Measurements from ENCODE around the gene CIRBP. TPM values are rescaled to one million over a fixed set of nuclear protein-coding genes. Genes with fewer than 3 reads are reported as not detected.

Gene CIRBP
- total RNA-seq, 1 experiment from 2014 or later = 219 TPM

DNA sequence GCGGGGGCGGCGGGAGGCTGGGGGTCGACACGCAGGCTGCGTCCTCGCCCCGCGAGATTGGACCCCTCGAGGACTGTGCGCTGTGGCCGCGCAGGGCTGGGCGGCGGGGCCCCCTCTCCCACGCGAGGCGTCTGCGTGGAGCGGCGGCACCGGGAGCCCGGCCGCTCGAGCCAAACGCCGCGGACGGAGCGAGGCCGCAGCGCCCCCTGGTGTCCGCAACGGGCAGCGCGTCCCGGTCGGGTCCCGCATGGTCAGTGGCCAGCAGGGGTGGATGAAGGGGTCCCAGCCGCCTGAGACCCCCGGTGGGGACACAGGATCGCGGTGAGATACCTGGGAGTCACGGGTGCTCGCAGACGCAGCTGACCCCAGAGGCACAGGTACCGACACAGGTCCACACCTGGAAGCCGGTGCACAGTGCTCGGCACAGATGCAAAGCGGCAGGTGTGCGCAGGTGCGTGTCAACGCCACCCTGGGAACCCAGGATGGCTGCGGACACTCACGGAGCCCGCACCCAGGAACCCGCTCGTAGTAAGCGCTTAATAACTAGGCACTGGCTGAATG, 2.1 kb upstream of the CIRBP start:
- peak; percentile 48 for DNase-seq (ENCODE audit: low read depth)

DNA sequence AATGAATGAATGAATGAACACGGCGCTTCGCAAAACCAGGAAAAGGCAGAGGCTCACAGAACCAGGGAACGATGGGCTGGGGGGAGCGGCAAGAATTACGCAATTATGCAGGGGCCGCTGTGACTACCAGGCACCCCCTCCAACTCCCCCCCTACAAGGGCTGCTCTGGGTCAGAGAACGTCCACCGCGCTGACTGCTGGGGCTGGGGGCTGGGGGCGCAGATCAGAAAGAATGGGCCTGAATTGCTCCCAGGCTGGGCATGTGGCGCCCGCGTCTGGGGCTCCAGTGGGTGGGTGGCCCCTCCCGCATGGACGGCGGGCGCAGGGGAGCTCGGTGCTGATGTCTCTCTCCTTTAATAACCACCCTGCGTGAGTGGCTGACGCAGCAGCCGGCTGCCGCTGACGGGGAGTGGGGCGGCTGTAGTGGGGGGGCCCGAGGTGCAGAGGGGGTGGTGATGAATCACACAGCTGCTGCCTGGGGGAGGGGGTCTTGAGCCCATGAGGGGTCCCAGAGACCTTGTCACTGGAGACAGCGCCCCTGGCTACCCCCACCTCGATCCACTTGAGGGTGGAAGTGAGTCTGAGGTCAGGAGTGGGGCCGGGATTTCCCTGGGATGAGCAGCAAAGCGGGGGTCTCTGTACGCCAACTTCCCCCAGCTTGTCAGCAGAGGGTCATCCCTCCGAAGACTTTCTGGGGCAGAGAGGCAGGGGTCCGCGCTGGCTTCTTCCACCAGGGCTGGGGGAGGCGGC, 1.5 kb upstream of the CIRBP start:
- DNase-seq (ENCODE audit: low read depth) = no peak

DNA sequence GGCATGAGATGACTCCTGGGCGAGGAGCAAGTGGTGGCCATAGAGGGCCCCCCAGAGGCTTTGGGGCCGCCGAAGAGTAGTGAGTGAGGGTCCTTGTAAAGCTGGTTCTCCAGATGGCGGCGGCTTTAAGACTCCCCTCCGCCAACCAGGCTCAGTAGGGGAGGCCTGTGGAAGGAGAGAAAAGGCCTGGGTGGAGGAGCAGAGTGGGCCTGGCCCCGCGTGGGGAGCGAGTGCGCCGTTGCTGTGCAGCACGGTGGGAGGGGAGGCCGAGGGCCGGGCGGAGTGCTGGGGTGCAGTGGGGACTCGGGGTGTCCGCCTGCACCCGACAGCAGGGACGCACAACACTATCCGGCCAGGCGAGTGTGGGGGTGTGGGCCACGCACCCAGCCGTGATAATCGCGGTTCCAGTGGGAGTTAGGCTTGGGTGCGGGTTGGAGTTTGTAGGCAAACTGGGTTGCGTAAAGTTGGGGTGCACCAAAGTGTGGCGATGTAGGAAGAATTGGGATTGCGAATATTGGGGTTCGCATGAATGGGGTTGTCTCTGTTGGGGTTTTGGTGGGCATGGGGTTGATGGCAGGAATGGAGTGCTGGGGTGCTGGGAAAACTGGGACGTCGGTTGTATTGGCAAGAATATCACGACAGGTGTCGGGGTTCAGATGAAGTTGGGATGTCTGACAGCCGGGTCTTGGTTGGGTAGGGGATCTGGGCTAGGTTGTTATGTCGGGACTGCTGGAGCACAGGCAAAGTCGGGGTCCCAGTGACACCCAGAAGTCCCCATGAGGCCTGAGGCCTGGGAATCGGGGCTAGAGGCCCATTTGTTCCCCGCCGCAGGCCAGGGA, 687 bp upstream of the CIRBP start:
- DNase-seq (ENCODE audit: low read depth) = no peak

GRCh38 chr19:1269478-1270212, 513 bp downstream of the CIRBP start:
- peak; percentile 83 for DNase-seq (ENCODE audit: low read depth)

DNA sequence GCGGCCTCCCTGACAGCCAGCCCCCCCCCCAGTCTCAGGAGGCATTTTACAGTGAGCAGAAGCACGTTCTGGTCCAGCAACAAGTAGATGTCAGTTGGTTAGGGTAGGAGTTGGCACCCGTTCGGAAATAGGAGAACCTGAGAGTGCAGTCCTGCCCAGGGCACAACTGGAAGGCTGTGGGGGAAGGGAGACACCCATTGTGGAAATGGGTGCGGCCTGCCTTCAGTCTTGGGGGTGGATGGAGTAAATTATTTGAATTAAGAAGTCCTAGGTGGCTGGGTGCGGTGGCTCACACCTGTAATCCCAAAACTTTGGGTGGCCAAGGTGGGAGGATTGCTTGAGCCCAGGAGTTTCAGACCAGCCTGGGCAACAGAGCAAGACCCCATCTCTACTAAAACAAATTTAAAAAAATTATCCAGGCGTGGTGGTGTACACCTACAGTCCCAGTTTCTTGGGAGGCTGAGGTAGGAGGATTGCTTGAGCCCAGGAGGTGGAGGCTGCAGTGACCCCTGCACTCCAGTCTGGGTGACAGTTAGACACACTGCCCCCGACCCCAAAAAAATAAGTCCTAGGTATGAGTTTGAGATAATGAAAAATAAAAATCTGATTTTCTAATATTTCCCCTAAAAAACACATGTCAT, 1.2 kb downstream of the CIRBP start:
- DNase-seq (ENCODE audit: low read depth) = no peak

GRCh38 chr19:1270854-1271527, 1.9 kb downstream of the CIRBP start:
- no peak for DNase-seq (ENCODE audit: low read depth)

- no peak for DNase-seq (ENCODE audit: low read depth)
Measured at GRCh38 chr19:1271528-1272422, 2.6 kb downstream of the CIRBP start.

DNA sequence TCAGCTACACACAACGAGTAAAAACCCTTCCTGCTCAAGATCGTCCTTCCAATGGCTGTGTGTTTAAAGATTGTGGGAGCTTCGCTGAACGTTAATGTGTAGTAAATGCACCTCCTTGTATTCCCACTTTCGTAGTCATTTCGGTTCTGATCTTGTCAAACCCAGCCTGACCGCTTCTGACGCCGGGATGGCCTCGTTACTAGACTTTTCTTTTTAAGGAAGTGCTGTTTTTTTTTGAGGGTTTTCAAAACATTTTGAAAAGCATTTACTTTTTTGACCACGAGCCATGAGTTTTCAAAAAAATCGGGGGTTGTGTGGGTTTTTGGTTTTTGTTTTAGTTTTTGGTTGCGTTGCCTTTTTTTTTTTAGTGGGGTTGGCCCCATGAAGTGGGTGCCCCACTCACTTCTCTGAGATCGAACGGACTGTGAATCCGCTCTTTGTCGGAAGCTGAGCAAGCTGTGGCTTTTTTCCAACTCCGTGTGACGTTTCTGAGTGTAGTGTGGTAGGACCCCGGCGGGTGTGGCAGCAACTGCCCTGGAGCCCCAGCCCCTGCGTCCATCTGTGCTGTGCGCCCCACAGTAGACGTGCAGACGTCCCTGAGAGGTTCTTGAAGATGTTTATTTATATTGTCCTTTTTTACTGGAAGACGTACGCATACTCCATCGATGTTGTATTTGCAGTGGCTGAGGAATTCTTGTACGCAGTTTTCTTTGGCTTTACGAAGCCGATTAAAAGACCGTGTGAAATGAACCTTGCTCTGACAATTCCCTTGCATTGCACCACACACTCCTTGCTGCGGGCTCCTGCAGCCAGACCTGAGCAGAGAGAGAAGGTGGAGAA, 3.5 kb downstream of the CIRBP start:
- no peak for DNase-seq (ENCODE audit: low read depth)

DNA sequence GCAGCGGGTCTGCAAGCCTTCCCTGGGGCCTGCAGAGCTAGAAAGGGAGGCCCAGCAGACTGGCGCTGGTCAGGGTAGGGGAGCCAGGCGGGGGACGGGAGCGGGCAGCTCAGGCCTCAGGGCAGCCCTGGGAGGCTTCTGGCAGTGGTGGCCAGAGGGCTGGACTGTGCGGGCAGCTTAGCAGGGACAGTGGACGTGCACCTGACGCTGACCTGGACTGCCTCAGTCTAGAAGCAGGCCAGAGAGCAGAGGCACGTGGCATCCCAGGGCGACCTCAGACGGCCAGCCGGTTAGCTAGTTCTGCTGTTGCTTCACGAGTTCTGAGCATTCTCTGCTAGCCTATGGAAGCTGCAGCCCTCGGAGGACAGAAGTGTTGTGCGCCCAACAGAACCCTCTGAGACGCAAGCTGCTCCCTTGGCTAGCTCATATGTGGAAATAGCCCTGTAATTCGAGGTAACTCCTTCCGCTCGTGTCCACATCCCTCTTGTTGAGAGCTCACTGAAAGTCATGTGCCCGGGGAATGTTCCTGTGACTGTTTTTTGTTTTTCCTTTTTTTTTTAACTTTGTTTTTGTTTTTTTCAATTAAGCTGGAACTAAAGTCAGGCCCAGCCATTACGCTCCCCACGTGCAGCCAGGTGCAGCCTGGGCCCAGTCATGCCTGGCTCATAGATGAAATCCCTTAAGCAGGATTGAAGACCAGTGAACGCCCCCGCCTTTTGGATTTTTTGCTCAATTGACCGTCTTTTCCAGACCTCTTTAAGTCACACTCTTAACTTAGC, 4.3 kb downstream of the CIRBP start:
- no peak for DNase-seq (ENCODE audit: low read depth)

GRCh38 chr19:1274081-1274851, 5.1 kb downstream of the CIRBP start:
- DNase-seq (ENCODE audit: low read depth) = no peak

DNA sequence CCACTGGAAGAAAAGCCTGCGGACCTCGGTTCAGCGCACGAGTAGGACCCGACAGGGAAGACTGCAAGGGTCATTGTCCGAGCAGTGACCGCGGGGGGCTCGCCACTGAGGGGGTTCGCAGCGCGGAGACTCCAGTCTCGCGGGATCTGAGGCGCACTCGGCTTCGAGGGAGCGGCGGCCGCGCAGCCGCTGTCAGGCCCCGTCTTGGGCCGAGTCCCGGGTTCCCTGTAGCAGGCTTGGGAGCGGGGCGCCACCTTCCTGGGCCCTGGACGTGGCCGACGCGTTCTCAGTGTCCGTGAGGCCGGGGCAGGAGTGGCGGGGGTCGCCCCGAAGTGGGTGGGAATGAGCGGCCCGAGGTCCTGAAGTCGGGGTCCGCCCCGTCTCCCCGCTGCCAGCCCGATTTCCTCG, 5.7 kb downstream of the CIRBP start:
- DNase-seq (ENCODE audit: low read depth) = no peak

DNA sequence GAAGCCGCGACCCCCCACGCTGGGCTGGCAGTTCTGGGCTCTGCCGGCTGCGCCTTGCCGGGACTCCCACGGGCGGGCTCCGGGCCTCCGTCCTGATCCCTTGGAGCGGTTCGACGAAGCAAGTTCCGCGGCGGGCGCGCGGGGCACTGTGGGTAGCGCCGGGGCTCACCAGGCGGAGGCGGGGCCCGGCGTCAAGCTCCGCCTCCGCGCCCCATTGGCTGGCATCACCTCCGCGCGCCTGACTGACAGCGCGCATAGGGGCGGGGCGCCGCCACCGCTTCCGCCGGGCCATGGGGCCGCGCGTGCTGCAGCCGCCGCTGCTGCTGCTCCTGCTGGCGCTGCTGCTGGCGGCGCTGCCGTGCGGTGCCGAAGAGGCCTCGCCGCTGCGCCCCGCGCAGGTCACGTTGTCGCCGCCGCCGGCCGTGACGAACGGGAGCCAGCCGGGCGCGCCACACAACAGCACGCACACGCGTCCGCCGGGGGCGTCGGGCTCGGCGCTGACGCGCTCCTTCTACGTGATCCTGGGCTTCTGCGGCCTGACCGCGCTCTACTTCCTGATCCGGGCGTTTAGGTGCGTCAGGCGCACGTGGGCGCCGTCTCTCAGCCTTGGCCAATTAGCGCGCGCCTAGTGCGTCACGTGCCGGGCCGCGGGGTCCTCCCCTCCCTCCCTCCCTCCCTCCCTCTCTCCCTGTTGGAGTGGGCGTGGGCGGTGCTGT, 6.3 kb downstream of the CIRBP start, which contains the start of gene FAM174C:
Gene FAM174C (plus strand): TSS at position 271 of the 716 bp plus-strand sequence. CDS start 20 bp downstream, at position 291.
- peak; percentile 95 for DNase-seq (ENCODE audit: low read depth)

DNA sequence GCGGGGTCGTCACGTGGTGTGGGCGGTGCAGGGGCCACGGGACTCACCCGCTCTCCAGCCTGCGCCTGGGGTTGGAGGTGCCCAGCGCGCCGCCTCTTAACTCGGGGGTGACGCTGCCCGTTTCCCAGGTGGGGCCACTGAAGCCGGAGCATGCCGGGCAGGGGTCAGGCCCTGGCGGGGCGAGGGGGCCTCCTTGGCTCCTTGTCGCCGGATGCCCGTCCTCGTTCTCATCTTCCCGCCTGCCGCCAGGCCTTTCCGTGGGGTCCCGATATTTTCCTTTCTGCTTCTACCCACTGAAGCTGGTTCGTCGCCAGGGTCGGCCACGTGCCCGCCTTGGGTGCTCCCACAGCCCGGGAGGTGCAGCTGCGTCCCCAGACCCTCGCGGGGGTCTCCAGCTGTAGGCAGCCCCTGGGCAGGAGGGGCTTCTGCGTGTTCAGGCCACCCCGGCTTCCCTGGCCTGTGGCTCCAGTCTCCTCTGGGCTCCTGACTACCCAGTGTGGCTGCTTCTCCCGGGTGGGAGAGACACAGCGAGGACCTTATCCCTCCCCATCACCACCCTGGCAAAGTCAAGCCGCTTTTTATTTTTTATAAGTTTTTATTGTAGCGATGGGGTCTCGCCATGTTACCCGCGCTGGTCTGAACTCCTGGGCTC, 7.0 kb downstream of the CIRBP start:
- DNase-seq (ENCODE audit: low read depth) = no peak

DNA sequence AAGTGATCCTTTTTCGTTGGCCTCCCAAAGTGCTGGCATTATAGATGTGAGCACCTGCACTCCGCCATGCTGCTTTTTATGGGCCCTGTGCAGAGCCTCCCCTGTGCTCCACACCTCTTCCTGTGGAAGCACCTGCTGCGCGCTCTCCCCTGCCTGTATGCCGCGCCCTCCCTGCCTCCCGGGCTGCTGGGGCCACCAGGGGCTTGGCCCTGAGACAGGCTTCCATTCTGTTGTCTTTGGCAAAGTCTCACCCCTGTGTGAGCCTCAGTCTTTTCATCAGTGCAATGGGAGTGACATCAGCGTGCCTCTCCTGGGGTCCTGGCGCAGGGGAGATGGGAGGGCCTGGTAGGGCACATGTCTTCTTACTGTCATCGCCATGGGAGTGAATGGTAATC, 7.5 kb downstream of the CIRBP start:
- no peak for DNase-seq (ENCODE audit: low read depth)

DNA sequence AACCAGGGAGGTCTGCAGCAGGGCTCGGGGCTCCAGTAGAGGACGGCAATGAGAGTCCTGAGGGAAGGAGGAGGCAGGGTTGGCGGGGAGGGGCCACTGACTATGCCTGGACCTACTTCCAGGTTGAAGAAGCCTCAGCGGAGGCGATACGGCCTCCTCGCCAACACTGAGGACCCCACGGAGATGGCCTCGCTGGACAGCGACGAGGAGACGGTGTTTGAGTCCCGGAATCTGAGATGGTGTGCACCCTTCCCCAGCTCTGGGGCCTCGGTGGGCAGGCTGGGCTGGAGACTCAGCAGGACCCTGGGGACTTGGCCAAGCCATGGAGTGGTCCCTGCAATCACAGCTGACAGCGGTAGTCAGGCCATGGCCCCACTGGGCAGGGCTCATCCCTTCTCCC, 7.9 kb downstream of the CIRBP start:
- no peak for DNase-seq (ENCODE audit: low read depth)

GRCh38 chr19:1278074-1278473, 8.9 kb downstream of the CIRBP start:
- no peak for DNase-seq (ENCODE audit: low read depth)

Measured in HT1080 (cell line).